SKM-1 treated with dmso at 0.1 percent for 144 hours (cell line): ENCODE measurements around the gene FBXO45.
"Not testable (repeated sequence)": the region's sequence is repeated elsewhere in the genome, so short reads cannot be mapped to it uniquely, and the experiment has no call there.

ENCODE experiments used
- DNase-seq: peaks from one replicate; lab custom pipeline; 2025; ENCODE audit not compliant: unreplicated experiment; lab: John Stamatoyannopoulos, UW

FBXO45 gene

DNA sequence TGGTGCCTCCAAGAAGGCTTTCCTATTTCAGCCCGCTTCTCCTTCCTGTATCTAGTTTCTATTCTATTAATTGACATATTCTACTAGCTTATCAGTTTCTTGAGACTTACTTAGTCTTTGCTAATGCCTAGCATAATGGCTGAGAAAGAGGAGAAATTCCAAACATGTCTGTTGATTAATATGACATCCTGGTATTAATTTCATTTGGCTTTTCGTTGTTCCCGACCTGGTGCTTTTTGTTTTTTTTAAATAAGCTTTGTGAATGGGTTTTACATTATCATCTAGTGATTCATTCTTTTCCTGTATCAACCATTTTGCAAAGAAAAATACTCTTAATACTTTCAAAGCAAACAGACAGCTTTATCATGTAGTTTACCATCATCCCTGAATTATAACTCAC lies 13.2 kb upstream of the FBXO45 start:
- no peak for DNase-seq

DNA sequence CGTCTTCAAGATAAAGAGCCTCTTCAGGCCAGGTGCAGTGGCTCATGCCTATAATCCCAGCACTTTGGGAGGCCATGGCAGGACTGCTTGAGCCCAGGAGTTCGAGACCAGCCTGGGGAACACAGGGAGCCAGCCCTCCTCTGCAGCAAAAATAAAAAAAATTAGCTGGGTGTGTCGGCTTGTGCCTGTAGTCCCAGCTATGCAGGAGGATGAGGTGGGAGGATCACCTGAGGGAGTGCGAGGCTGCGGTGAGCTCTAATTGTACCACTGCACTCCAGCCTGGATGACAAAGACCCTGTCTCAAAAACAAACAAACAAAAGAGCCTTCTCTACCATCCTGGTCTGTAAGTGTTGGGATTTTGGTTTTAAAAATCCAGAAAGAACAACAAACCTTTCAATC lies 11.2 kb upstream of the FBXO45 start:
- no peak for DNase-seq

DNA sequence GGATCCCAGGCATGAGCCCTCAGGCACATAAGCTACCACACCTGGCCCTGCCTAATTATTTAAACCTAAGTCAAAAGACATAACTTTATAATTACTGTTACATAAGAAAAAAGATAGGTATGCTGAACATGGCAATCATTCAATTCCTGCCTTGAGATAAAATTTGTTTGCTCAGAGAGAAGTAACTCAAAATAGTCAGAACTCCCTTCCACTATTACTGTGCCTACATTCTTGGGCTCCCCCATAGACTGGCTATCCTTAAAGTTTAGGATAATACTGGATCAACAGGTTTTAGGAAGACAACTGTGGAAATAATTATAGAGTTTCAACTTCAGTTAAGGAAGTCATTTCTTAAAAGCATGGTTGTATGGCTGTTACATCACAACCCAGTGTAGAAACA lies 10.0 kb upstream of the FBXO45 start:
- no peak for DNase-seq

DNA sequence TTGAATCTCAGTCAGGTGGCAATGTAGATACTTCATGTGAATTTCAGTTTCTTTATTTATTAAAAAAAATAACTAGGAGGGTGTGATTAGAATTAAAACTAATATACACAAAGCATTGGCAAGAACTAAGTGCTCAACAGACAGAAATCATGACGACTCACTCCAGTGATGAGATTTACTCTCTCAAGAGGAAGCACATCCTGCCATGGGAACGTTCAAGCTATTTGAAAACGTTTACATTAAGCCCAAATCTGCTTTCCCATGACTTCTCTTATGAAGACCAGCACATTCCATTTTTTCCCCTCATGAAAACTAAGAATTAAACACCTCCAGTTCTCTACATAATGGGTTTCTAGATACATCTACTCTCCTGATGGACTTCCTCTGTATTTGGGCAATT lies 8.6 kb upstream of the FBXO45 start:
- DNase-seq = no peak

DNA sequence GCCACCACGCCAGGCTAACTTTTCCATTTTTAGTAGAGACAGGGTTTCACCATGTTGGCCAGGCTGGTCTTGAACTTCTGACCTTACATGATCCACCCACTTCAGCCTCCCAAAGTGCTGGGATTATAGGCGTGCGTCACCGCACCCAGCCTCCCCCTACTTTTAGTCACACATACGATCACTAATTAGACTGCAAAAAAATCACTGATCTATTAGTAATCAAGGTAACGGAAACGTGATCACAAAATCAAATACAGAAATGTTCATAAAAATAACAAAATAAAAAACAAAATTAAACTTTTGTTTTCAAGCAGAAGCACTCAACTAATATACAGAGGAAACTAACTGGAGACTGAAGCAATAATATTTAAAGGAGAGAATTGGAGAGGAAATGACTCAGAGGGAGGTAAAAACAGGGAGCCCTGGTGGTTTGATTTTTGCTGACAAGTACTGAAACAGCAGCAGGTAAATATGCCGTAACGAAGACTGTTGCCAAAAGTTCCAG lies 4.7 kb upstream of the FBXO45 start:
- DNase-seq = no peak

DNA sequence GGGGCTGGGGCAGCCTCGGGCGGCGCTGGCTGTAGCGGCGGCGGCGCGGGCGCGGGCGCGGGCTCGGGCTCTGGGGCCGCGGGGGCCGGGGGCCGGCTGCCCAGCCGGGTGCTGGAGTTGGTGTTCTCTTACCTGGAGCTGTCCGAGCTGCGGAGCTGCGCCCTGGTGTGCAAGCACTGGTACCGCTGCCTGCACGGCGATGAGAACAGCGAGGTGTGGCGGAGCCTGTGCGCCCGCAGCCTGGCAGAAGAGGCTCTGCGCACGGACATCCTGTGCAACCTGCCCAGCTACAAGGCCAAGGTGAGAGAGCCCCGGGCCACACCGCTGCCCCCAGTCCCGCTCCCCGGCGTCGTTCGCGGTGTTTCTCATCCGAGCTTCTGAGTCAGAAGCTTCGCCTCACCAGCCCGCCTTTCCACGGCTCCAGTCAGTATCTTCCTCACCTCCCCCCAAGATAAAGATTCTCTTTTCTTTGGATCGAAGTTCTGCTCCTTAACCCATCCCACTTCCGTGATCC lies 600 bp downstream of the FBXO45 start:
- peak; percentile 22 for DNase-seq

DNA sequence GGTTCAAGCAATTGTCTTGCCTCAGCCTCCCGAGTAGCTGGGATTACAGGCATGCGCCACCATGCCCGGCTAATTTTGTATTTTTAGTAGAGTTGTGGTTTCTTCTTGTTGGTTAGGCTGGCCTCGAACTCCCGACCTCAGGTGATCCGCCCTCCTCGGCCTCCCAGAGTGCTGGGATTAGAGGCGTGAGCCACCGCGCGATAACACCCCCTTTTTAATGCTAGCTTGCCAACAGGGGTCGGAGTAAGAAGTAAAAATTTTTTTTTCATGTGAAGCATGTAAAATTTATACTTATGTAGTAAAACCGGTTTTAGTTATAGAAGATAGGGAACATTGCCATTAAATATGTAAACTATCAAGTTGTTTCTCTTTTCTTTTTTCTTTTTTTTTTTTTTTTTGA lies 1.9 kb downstream of the FBXO45 start:
- not testable (repeated sequence) for DNase-seq

DNA sequence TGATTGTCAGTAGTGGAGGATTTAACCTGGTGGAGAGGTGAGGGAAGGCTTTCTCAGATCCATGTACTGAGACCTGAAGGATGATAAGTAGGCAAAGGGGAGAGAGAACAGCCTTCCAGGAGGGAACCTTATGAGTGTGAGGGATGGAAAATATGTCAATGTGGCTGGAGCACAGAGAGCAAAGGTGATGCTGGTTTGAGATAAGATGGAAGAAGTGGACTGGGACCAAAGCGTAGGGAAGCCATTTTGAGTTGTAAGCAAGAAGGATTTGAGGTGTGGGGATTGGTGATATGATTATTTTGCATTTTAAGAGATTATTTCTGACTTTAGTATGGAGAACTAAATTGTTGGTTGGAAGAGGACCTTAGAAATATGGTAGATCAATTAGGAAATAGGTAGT lies 3.9 kb downstream of the FBXO45 start:
- no peak for DNase-seq

DNA sequence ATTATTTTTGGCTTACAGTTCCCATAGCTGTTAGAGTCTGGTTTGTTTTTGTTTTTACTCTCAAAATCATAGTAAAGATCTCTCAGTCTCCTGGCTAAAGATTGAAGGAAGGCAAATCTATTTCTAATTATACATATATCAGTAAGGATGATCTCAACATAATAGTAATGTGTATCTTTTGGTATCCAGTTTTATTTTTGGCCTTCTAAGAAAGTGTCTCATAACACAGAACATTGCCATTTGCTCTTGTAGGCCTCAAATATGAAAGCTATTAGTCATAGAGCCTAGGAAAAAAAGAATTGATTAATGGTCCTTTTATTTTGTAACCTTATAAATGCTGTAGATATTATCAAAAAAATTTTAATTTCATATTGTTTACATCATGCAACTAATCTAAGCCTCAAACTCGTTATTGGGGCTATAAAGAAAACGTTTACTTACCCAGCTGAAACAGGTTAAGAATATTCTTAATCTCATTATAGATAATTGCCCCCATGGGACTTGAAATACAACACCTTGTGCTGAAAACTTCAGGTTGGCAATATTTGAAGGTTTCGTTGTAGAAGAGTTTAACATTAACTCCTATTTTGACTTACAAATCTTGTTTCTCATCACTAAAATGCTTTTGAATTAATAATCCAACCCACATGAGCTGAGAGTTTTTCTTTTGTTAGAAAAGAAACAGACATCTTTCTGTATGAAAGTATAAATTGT lies 16.7 kb downstream of the FBXO45 start:
- no peak for DNase-seq

DNA sequence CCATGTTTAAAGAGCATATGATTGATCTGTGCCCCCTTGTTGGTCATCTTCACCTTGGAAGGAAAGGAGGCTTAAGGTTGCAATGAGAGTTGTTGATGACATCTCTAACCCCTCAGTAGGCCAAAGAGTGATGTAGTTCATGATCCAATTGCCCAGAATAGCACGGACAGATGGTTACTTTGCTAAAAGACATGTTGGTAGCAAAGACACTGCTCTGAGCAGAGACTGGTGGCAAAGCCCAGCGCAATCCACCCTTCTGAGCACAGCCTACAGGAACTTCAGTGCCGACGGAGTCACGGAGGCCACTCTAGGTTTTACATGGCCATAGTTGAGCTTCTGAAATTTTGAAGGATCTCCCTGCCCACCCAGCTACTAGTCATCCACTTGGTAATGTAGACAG lies 21.8 kb downstream of the FBXO45 start:
- no peak for DNase-seq

DNA sequence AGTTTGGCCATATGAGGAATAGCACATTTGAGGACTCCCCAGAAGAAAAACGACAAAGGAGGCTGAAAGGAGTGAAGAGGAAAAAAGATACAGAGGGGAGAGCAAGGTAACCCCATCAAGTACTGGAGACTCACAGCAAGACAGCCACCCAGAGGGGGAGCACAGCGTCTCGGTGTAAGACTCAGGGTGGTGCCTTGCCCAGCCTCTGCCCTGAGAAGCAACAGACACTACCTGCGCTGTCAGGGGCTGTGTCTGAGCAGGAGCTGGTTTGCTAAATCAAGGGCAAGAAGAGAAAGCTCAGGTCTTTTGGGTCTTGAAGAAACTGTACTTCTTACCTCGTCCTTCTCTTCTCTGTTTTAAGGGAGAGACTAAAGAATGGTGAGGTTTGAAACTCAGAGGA lies 27.9 kb downstream of the FBXO45 start:
- no peak for DNase-seq

DNA sequence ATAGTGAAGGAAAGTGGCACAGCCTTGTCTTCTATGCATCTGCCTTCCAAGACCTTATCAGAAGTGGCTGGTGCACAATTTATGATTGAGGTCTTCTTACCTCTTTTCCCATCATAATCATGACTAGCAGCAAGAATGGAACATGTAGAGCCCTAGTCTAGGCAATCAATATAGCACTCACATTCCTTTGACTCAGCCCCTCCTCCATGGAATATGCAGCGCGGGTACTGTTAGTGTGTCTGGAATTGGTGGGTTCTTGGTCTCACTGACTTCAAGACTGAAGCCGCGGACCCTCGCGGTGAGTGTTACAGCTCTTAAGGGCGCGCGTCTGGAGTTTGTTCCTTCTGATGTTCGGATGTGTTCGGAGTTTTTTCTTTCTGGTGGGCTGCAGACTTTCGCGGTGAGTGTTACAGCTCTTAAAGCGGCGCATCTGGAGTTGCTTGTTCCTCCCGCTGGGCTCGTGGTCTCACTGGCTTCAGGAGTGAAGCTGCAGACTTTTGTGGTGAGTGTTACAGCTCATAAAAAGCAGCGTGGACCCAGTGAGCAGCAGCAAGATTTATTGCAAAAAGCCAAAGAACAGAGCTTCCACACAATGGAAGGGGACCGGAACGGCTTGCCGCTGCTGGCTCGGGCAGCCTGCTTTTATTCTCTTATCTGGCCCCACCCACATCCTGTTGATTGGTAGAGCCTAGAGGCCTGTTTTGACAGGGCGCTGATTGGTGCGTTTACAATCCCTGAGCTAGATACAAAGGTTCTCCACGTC lies 29.7 kb downstream of the FBXO45 start:
- DNase-seq = not testable (repeated sequence)

DNA sequence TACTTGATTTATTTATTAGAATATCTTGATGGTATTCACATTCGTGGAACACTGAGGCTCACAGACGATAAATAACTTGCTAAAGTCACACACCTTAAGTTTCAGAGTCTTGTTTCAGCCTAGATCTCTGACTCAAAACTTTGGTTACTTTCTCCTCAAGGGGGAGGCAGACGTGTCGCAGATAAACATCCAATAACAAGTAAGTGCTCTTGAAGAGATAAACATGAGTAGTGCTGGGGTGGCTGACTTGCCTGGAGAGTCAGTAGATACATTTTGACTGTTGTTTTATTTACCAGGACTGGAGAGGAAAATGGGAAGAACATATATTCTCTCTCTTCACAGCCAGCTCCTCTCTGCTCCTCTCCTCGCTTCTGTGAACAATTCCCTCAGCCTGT lies 31.3 kb downstream of the FBXO45 start:
- DNase-seq = no peak

DNA sequence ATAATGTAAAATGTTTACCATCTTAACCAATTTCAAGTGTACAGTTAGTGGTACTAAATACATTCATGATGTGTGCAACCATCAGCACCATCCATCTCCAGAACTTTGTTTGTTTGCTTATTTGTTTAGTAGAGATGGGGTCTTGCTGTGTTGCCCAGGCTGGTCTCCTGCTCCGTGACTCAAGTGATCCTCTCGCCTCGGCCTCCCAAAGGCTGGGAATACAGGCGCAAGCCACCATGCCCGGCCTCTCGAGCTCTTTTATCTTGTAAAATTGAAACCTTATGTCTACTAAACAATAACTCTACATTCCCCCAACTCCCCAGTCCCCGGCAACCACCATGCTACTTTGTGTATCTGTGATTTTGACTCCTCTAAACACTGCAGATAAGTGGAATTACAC lies 31.9 kb downstream of the FBXO45 start:
- DNase-seq = no peak

DNA sequence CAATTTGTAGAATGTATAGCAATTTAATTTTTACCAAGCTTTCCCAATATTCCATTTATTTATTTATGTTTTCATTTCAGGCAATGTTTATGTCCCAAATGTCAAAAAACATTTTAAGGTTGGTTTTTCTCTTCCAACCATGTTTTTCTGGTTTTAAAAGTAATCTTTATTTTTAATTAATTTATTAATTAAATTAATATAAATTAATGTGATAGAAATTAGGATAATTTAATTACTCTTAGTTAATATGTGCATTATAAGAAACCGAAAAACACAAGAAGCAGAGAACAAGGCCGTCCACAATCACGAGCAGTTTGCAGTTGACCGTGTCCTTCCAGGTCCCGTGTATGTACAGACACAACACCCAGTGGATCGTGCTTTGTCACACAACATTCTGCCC lies 34.2 kb downstream of the FBXO45 start:
- DNase-seq = no peak

DNA sequence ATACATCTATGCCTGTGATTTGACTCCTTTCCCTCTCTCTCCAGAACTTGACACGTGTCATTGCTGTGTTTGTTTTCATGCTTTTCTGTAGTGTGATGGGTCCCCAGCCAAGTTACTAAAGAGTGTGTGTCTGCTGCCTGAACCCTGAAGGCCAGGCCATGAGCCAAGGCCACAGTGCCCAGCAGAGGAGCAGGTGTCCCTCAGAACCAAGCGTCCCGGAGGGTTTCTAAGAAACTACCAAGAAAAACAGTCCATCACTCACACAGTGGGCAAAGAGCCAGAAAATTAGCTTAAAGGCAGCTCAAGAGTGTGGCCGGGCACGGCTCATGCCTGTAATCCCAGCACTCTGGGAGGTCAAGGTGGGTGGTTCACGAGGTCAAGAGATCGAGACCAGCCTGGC lies 35.2 kb downstream of the FBXO45 start:
- no peak for DNase-seq

DNA sequence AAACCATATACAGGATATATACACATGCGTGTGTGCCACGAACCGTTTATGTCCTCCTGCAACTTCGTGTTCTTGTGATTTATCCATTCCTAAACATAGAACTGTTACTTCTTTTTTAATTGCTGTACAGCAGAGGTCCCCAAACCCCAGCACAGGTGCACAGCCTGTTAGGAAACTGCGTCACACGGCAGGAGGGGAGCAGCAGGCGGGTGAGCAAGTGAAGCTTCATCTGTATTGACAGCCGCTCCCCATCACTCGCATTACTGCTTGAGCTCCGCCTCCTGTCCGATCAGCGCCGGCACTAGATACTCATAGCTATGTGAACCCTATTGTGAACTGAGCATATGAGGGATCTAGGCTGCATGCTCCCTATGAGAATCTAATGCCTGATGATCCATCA lies 36.1 kb downstream of the FBXO45 start:
- no peak for DNase-seq

DNA sequence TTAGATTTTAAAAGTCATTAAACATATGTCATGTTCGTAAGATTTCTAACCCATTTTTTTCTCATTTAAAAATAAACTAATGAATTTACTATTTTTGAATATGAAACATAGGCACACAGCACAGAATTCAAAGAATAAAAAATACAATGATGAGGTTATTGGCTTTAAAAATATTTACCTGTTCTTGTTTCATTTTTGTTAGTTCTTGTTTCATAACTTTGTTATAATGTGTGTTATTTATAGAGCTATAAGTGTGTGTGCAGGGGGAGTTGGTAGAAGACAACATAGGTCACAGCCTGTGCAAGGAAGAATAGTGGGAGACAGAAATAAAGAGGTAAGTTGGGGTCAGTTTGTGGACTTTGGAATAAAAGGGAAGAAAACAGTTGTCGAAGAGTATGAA lies 40.2 kb downstream of the FBXO45 start:
- DNase-seq = no peak

DNA sequence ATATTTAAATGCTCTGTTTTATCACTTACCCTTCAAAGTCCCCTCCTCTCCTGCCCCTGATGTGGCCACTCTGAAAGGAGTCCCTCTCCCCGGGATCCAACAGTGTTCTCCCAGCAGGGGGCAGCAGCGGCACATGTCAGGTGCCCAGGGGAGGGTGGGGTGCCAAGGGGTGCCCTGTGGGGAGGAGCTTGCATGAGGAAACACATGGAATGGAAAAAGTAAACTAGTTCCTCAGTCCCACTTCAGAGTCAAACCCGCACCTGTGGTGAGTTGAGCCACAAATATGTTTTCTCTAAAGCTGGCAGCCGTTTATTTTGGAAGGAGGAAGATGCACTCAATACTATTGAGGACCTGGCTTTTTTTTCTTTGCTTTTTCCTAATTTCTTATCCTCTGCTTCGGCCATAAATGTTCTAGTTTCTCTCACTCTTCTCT lies 40.9 kb downstream of the FBXO45 start:
- peak; percentile 95 for DNase-seq

DNA sequence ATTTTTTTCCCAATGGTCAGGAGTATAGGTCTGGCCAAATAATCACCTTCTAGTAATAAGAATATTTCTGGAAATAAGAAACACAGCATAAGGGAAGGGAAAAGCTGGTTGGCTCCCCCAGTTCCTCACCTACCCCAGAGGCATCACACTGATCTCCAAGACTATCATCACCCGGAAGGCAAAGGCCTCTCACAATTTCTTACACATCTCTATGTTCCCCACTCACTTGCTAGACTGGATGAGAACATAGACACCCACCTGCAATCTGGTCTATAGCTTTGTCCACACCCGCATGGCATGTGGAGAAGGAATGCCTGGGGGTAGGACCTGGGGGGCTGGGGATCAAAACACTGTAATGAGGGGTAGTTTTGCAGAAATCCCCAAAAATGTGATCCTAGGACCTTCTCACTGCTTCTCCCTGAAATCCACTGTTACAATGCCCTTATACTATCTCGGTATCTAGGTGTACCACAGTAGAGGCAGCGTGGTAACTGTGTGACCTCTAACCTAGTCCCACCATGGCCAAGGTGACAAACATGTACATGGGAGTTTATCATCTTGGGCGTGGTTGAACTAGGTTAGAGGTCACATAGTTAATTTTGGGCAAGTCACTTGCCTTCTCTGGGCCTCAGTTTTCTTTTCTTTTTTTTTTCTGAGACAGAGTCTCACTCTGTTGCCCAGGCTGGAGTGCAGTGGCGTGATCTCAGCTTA lies 41.5 kb downstream of the FBXO45 start:
- peak; percentile 40 for DNase-seq

DNA sequence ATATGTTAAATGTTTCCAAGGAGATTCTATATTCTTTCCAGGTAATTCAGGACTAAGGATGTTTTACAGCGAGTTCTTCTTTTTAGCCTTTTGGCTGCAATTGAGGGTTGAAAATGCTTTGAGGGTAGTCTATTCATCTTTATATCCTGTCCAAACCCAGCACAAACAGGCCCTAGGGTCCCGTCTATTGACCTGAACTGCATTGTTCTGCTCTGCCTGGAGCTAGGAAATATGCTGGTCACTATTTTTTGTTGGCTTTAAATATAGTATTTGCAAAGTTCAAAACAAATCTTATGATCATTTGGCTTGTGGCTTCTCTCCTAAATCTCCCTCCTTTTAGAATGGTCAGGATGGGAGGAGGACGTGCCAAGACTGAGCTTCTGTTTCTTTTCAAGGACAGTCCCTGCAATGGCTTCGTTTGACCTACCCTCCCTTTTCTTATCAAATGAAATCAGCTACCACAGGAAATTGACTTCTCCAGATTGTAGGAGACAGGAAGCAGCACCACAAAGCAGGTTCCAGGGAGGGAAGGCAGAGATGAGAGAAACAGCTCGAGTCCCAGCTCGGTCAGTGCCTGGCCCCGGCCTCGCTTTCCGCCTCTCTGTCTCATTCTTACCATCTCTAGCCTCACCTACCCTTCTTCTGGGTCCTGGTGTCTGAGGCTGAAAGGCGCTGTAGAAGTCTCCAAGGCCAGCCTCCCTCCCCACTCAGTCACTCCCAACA lies 43.5 kb downstream of the FBXO45 start:
- peak; percentile 14 for DNase-seq
